HepG2 (cell line): ENCODE results near the gene DRAXIN. TPM values are rescaled to one million over a fixed set of nuclear protein-coding genes. Genes with fewer than 3 reads are reported as not detected.

ENCODE experiments used
- CENPT ChIP-seq: sonication (generic); formaldehyde crosslinking; IDR thresholded peaks from 2 replicates; pipeline ENCODE4 v1.8.0; 2022; ENCODE audit warnings: low read depth, mild to moderate bottlenecking, moderate library complexity, missing genetic modification reagents
- EP300 ChIP-seq, 3 experiments: sonication (generic) in 1 of 3; formaldehyde crosslinking in 1 of 3; IDR thresholded peaks; 2 replicates each; pipeline versions ENCODE4 v1.5.1 to v1.6.1; 2011 to 2020; ENCODE audit warnings: low read depth in 2 of 3, low read length in 2 of 3, borderline replicate concordance in 1 of 3, improper control_type of control experiment in 1 of 3, mild to moderate bottlenecking in 1 of 3, missing genetic modification reagents in 1 of 3, moderate library complexity in 1 of 3
- ETV5 ChIP-seq: IDR thresholded peaks from 2 replicates; pipeline ENCODE4 v1.6.1; 2018; ENCODE audit warnings: missing biosample characterization, missing genetic modification reagents, inconsistent platforms, borderline replicate concordance
- KAT8 ChIP-seq: IDR thresholded peaks from 2 replicates; pipeline ENCODE4 v1.6.1; 2016; ENCODE audit warnings: missing genetic modification reagents, missing compliant biosample characterization
- NFKB2 ChIP-seq: sonication (generic); formaldehyde crosslinking; IDR thresholded peaks from 2 replicates; pipeline ENCODE4 v1.4.0; 2020; ENCODE audit warnings: missing genetic modification reagents, borderline replicate concordance
- ZBTB7B ChIP-seq: sonication (generic); formaldehyde crosslinking; IDR thresholded peaks from 2 replicates; pipeline ENCODE4 v1.4.0; 2020; ENCODE audit warnings: missing genetic modification reagents
- ZFY ChIP-seq: sonication (generic); formaldehyde crosslinking; IDR thresholded peaks from 2 replicates; pipeline ENCODE4 v1.4.0; 2020; ENCODE audit warnings: missing genetic modification reagents
- ZNF138 ChIP-seq: sonication (generic); formaldehyde crosslinking; IDR thresholded peaks from 2 replicates; pipeline ENCODE4 v1.5.0; 2020; ENCODE audit warnings: mild to moderate bottlenecking, low read depth, missing genetic modification reagents
- ZNF160 ChIP-seq: sonication (generic); formaldehyde crosslinking; IDR thresholded peaks from 2 replicates; pipeline ENCODE4 v1.8.0; 2022; ENCODE audit warnings: mild to moderate bottlenecking, inconsistent platforms, missing genetic modification reagents
- ZNF766 ChIP-seq: sonication (generic); formaldehyde crosslinking; IDR thresholded peaks from 2 replicates; pipeline ENCODE4 v1.5.0; 2020; ENCODE audit warnings: missing genetic modification reagents, borderline replicate concordance
- polyA plus RNA-seq, 8 experiments: library from polyadenylated mRNA; depleted of rRNA in 3 of 8; stranded (reverse) in 7 of 8; unstranded in 1 of 8; fragments of >200 nt; fragmentation: Illumina TruSeq in 4 of 8; extraction: Trizol in 4 of 8; gene quantifications; 2 replicates each; pipeline versions ENCODE4 v1.2.1 to v1.2.3, GENCODE V29; 2011 to 2016; ENCODE audit warnings: low read depth in 4 of 8, missing spikeins in 1 of 8, mixed read lengths in 1 of 8; ENCODE audit not compliant: insufficient read depth in 1 of 8
- total RNA-seq, 5 experiments: library from RNA; depleted of rRNA; stranded (reverse); fragments of >200 nt; fragmentation: Illumina TruSeq; extraction: Trizol; gene quantifications; 2 replicates each; pipeline ENCODE4 v1.2.3, GENCODE V29; 2016; ENCODE audit warnings: low read depth in 1 of 5
- TF ChIP-seq, protein P1 (sequence below): sonication (generic); formaldehyde crosslinking; IDR thresholded peaks from 2 replicates; pipeline ENCODE4 v1.5.0; 2020; ENCODE audit warnings: missing genetic modification reagents, mild to moderate bottlenecking, borderline replicate concordance
- TF ChIP-seq, protein P2 (sequence below): sonication (generic); formaldehyde crosslinking; IDR thresholded peaks from 2 replicates; pipeline ENCODE4 v1.4.0; 2020; ENCODE audit warnings: missing genetic modification reagents
- TF ChIP-seq, protein P3 (sequence below), 2 experiments: sonication (generic) in 1 of 2; formaldehyde crosslinking in 1 of 2; IDR thresholded peaks; 2 replicates each; pipeline versions ENCODE4 v1.4.0 to v1.6.1; 2018 to 2020; ENCODE audit warnings: missing genetic modification reagents in 2 of 2, borderline replicate concordance in 1 of 2, low read depth in 1 of 2, mild to moderate bottlenecking in 1 of 2, missing biosample characterization in 1 of 2
- TF ChIP-seq, protein P4 (sequence below): sonication (generic); formaldehyde crosslinking; IDR thresholded peaks from 2 replicates; pipeline ENCODE4 v1.5.0; 2020; ENCODE audit warnings: mild to moderate bottlenecking, missing genetic modification reagents, borderline replicate concordance
- TF ChIP-seq, protein P5 (sequence below): sonication (generic); formaldehyde crosslinking; IDR thresholded peaks from 2 replicates; pipeline ENCODE4 v1.8.1; 2023; ENCODE audit warnings: mild to moderate bottlenecking, missing genetic modification reagents, borderline replicate concordance

Gene DRAXIN
- total and polyA plus RNA-seq, 2 of the 13 experiments (the other 11 are each of a cell fraction or from before 2014, with no cell fraction given), result 0.02 TPM; not detected in 1

DNA sequence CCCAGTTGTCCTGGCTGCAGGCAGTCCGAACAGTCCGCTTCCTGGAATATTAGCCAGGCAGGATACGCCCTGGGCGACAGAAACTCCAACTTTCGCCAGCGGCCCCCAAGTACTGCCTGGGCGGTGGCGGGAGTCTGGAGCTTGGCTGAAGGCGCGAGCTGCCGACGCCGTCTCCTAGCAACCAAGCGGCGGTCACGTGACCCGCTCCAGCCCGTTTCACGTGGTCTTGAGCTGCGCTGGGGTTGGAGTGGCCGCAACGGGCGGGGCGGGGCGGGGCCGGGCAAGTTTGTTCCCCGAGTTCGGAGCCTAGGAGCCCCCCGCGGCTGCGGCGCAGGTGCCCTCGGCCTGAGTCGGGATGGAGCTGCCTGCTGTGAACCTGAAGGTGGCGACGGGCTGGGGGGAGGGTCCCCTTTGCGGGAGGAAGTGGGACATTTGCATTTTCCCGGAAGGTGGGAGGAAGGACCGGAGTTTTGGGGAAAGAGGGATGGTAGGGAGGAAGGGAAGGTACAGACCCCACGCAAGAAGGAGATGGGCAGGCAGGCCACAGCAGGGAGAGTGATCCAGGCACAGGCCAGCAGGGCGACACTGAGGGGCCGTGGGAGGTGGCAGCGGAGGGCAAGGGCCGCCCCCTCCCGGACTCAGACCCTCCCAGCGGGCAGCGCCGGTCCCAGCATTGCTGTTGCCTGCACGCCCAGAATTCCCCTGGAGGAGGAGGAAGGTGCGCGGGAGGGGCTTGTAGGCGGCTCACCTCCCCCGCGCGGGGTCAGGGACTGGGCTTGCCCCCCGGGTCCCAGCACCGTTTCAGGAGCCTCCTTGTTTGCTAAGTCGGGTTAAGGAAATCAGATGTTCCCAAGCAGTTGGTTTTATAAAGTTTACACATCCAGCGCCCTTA is 44.6 kb downstream of the DRAXIN start, which contains the start of gene AGTRAP (continued):
- 0 out of 2 replicates have a peak, but pooled peaks have one; percentile 41 for TF ChIP-seq ZNF160
- TF ChIP-seq CENPT (CRISPR knock-in tag), result no peak
- TF ChIP-seq, protein P1, sequence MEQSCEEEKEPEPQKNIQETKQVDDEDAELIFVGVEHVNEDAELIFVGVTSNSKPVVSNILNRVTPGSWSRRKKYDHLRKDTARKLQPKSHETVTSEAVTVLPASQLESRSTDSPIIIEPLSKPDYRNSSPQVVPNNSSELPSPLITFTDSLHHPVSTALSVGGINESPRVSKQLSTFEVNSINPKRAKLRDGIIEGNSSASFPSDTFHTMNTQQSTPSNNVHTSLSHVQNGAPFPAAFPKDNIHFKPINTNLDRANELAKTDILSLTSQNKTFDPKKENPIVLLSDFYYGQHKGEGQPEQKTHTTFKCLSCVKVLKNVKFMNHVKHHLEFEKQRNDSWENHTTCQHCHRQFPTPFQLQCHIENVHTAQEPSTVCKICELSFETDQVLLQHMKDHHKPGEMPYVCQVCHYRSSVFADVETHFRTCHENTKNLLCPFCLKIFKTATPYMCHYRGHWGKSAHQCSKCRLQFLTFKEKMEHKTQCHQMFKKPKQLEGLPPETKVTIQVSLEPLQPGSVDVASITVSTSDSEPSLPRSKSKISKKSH (CRISPR knock-in tag), result no peak
- TF ChIP-seq ZNF138 (CRISPR knock-in tag), result no peak
- TF ChIP-seq, protein P2, sequence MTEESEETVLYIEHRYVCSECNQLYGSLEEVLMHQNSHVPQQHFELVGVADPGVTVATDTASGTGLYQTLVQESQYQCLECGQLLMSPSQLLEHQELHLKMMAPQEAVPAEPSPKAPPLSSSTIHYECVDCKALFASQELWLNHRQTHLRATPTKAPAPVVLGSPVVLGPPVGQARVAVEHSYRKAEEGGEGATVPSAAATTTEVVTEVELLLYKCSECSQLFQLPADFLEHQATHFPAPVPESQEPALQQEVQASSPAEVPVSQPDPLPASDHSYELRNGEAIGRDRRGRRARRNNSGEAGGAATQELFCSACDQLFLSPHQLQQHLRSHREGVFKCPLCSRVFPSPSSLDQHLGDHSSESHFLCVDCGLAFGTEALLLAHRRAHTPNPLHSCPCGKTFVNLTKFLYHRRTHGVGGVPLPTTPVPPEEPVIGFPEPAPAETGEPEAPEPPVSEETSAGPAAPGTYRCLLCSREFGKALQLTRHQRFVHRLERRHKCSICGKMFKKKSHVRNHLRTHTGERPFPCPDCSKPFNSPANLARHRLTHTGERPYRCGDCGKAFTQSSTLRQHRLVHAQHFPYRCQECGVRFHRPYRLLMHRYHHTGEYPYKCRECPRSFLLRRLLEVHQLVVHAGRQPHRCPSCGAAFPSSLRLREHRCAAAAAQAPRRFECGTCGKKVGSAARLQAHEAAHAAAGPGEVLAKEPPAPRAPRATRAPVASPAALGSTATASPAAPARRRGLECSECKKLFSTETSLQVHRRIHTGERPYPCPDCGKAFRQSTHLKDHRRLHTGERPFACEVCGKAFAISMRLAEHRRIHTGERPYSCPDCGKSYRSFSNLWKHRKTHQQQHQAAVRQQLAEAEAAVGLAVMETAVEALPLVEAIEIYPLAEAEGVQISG (CRISPR knock-in tag), result no peak
- TF ChIP-seq NFKB2 (CRISPR knock-in tag), result no peak
- peak; percentile 54; the same call in 1 of the 2 replicates for TF ChIP-seq ZFY (CRISPR knock-in tag)
- peak; percentile 29; the same call in 1 of the 2 replicates for TF ChIP-seq KAT8
- TF ChIP-seq, protein P3, sequence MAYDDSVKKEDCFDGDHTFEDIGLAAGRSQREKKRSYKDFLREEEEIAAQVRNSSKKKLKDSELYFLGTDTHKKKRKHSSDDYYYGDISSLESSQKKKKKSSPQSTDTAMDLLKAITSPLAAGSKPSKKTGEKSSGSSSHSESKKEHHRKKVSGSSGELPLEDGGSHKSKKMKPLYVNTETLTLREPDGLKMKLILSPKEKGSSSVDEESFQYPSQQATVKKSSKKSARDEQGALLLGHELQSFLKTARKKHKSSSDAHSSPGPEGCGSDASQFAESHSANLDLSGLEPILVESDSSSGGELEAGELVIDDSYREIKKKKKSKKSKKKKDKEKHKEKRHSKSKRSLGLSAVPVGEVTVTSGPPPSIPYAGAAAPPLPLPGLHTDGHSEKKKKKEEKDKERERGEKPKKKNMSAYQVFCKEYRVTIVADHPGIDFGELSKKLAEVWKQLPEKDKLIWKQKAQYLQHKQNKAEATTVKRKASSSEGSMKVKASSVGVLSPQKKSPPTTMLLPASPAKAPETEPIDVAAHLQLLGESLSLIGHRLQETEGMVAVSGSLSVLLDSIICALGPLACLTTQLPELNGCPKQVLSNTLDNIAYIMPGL (CRISPR knock-in tag; IDR thresholded peaks at IDR 0.05; ENCODE audit: borderline replicate concordance in 1 of 2, low read depth in 1 of 2), result peak in 1 of 2 experiments; percentile 71; a peak in 2 of 4 replicates
- TF ChIP-seq, protein P4, sequence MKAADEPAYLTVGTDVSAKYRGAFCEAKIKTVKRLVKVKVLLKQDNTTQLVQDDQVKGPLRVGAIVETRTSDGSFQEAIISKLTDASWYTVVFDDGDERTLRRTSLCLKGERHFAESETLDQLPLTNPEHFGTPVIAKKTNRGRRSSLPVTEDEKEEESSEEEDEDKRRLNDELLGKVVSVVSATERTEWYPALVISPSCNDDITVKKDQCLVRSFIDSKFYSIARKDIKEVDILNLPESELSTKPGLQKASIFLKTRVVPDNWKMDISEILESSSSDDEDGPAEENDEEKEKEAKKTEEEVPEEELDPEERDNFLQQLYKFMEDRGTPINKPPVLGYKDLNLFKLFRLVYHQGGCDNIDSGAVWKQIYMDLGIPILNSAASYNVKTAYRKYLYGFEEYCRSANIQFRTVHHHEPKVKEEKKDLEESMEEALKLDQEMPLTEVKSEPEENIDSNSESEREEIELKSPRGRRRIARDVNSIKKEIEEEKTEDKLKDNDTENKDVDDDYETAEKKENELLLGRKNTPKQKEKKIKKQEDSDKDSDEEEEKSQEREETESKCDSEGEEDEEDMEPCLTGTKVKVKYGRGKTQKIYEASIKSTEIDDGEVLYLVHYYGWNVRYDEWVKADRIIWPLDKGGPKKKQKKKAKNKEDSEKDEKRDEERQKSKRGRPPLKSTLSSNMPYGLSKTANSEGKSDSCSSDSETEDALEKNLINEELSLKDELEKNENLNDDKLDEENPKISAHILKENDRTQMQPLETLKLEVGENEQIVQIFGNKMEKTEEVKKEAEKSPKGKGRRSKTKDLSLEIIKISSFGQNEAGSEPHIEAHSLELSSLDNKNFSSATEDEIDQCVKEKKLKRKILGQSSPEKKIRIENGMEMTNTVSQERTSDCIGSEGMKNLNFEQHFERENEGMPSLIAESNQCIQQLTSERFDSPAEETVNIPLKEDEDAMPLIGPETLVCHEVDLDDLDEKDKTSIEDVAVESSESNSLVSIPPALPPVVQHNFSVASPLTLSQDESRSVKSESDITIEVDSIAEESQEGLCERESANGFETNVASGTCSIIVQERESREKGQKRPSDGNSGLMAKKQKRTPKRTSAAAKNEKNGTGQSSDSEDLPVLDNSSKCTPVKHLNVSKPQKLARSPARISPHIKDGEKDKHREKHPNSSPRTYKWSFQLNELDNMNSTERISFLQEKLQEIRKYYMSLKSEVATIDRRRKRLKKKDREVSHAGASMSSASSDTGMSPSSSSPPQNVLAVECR (CRISPR knock-in tag), result peak; percentile 93
- TF ChIP-seq ZBTB7B (CRISPR knock-in tag), result peak; percentile 15; the same call in 1 of the 2 replicates
- TF ChIP-seq, protein P5, sequence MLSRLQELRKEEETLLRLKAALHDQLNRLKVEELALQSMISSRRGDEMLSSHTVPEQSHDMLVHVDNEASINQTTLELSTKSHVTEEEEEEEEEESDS, result no peak
- no peak for TF ChIP-seq ZNF766 (CRISPR knock-in tag)
- peak; percentile 13; the same call in 1 of the 2 replicates for TF ChIP-seq ETV5 (CRISPR knock-in tag)
- peak in 1 of 2 experiments; percentile 15; a peak in 1 of 4 replicates for TF ChIP-seq EP300 (IDR thresholded peaks at IDR 0.05; ENCODE audit: low read depth in 2 of 2, low read length in 2 of 2)
- TF ChIP-seq EP300 (CRISPR knock-in tag; IDR thresholded peaks at IDR 0.05; ENCODE audit: borderline replicate concordance), result no peak
